Measurements from ENCODE around the gene KLHL14. TPM values are rescaled to one million over a fixed set of nuclear protein-coding genes. Genes with fewer than 3 reads are reported as not detected.
"Not testable (repeated sequence)": the region's sequence is repeated elsewhere in the genome, so short reads cannot be mapped to it uniquely, and the experiment has no call there.

The KLHL14 gene
- total RNA-seq, 2 experiments from 2014 or later: not detected

DNA sequence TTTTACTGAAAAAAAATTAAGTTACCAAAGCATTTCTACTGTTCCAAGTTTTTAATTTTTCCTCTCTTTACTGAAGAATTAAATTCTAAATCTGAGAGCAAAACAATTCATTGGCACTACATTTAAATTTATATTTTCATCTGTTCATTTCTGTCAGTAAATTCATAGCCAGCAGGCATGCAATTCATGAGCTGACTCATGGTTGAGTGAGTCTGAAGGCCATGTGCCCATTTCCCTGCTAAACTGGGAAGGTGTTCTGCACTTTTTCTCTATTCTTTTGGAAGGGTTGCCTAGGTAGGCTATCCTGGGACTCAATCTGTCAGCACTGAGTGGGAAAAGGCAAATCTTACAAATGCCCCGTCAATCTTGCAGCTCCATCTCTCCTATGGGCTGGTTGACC lies 88.7 kb downstream of the KLHL14 start:
- ATAC-seq (ENCODE audit: low read depth): no peak
- Mint-ChIP-seq H3K36me3 (no peaks in the 10 kb centered on the region), H3K27ac (no peak overlapping the region), H3K9me3 (no peaks in the 10 kb centered on the region), H3K4me3 (no peak overlapping the region), H3K4me1 (no peaks in the 10 kb centered on the region), H3K27me3 (peaks cover 3% of the 10 kb centered on the region)
- POLR2A ChIA-PET: no interaction called here
- DNase-seq: no peak

DNA sequence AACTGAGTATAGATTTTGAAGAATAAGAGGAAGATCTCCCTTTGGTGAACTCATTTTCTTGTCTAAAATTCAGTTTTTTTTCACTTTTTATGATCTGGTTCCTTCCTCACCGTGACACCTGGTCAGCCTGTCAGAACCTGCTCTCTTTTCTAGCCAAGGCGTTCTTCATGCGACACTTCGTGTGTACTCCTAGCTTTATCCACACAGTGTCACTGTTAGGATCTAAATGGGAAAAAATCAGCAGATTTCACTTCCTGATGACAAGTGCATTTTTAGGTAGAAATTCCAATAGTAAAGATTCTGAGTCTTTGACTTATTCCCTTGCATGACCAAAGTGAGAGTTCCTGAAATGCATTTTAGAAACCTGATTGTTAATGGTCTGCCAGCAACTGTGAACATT lies 89.8 kb downstream of the KLHL14 start:
- POLR2A ChIA-PET: no interaction called here
- Mint-ChIP-seq H3K4me1 (no peaks in the 10 kb centered on the region), H3K36me3 (no peaks in the 10 kb centered on the region), H3K27me3 (peaks cover 3% of the 10 kb centered on the region), H3K4me3 (no peak overlapping the region), H3K27ac (no peak overlapping the region), H3K9me3 (no peaks in the 10 kb centered on the region)
- DNase-seq (no peak), ATAC-seq (ENCODE audit: low read depth) (no peak)

DNA sequence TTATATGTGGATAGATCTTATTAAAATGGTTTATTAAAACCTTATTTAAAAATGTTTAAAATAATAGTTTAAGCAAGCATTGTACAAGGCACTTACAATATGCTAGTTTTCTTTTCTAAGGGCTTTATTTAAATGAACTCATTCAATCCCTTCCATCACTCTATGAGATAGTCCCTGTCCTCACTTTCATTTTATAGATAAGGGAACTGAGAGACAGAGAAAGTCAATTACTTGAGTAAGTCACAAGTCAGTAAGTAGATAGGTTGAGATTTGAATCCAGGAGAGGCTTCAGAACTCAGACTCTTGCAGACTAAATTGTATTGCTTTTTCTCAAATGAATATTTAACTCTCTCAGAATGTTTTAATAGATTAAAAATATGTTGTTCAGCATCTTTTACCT lies 95.2 kb downstream of the KLHL14 start:
- no peaks in the 10 kb centered on the region for H3K4me1 Mint-ChIP-seq
- no peaks in the 10 kb centered on the region for H3K9me3 Mint-ChIP-seq
- DNase-seq (no peak), ATAC-seq (ENCODE audit: low read depth) (no peak)
- H3K36me3 Mint-ChIP-seq: no peaks in the 10 kb centered on the region
- H3K4me3 Mint-ChIP-seq: no peak overlapping the region
- POLR2A ChIA-PET: no interaction called here
- H3K27me3 Mint-ChIP-seq: peaks cover 6% of the 10 kb centered on the region
- no peak overlapping the region for H3K27ac Mint-ChIP-seq

- Mint-ChIP-seq H3K36me3 (no peaks in the 10 kb centered on the region), H3K9me3 (no peaks in the 10 kb centered on the region), H3K4me1 (no peaks in the 10 kb centered on the region), H3K27ac (no peak overlapping the region), H3K27me3 (peaks cover 3% of the 10 kb centered on the region), H3K4me3 (no peak overlapping the region)
- ATAC-seq (ENCODE audit: low read depth) (no peak), DNase-seq (no peak)
- POLR2A ChIA-PET: no interaction called here
Observed at GRCh38 chr18:32674491-32674890, 98.3 kb downstream of the KLHL14 start.

GRCh38 chr18:32672398-32672797 lies 100.4 kb downstream of the KLHL14 start:
- Mint-ChIP-seq H3K36me3 (no peaks in the 10 kb centered on the region), H3K27me3 (peaks cover 3% of the 10 kb centered on the region), H3K9me3 (no peaks in the 10 kb centered on the region), H3K4me3 (no peak overlapping the region), H3K27ac (no peak overlapping the region), H3K4me1 (no peaks in the 10 kb centered on the region)
- DNase-seq: no peak
- ATAC-seq (ENCODE audit: low read depth): no peak
- POLR2A ChIA-PET: no interaction called here

- Mint-ChIP-seq H3K4me1 (no peaks in the 10 kb centered on the region), H3K27me3 (no peaks in the 10 kb centered on the region), H3K4me3 (no peak overlapping the region), H3K36me3 (no peaks in the 10 kb centered on the region), H3K27ac (no peak overlapping the region), H3K9me3 (no peaks in the 10 kb centered on the region)
- DNase-seq (no peak), ATAC-seq (ENCODE audit: low read depth) (no peak)
- POLR2A ChIA-PET: no interaction called here
Observed at GRCh38 chr18:32670727-32671126, 102.1 kb downstream of the KLHL14 start.

GRCh38 chr18:32669549-32670165 lies 103.2 kb downstream of the KLHL14 start:
- POLR2A ChIA-PET: no interaction called here

DNA sequence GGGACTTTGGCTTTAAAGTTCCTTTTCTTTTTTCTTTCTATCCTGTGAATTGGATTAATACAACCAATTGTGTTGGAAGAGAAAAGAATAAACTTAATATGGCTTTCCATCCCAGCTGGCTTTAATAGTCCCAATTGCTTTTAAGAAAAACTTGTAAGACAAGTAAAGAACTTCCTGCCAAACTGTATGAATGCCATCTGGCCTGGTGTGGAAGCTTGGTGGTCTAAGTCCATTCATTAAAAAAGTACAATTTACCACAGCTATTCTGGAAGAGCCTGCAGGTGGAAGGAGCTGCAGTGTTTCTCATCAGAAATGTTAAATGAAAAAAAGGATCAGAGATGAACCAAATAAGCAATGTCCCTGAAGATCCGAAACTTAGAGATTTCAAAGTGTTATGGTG lies 103.9 kb downstream of the KLHL14 start:
- Mint-ChIP-seq H3K36me3 (no peaks in the 10 kb centered on the region), H3K4me3 (no peak overlapping the region), H3K27ac (no peak overlapping the region), H3K4me1 (no peaks in the 10 kb centered on the region), H3K27me3 (no peaks in the 10 kb centered on the region), H3K9me3 (no peaks in the 10 kb centered on the region)
- no peak for DNase-seq
- POLR2A ChIA-PET: no interaction called here
- no peak for ATAC-seq (ENCODE audit: low read depth)

More at GRCh38 chr18:32669549-32670165, 103.2 kb downstream of the KLHL14 start:
- Mint-ChIP-seq H3K9me3 (no peaks in the 10 kb centered on the region), H3K36me3 (no peaks in the 10 kb centered on the region), H3K4me3 (no peak overlapping the region), H3K27me3 (no peaks in the 10 kb centered on the region), H3K27ac (no peak overlapping the region), H3K4me1 (no peaks in the 10 kb centered on the region)
- DNase-seq (no peak), ATAC-seq (ENCODE audit: low read depth) (no peak)

- DNase-seq (no peak), ATAC-seq (ENCODE audit: low read depth) (no peak)
- POLR2A ChIA-PET: no interaction called here
- Mint-ChIP-seq H3K27ac (no peak overlapping the region), H3K27me3 (no peaks in the 10 kb centered on the region), H3K4me1 (no peaks in the 10 kb centered on the region), H3K4me3 (no peak overlapping the region), H3K9me3 (no peaks in the 10 kb centered on the region), H3K36me3 (no peaks in the 10 kb centered on the region)
Observed at GRCh38 chr18:32661486-32662299, 111.1 kb downstream of the KLHL14 start.

GRCh38 chr18:32654507-32654906 lies 118.3 kb downstream of the KLHL14 start:
- H3K27ac Mint-ChIP-seq; H3K27me3 Mint-ChIP-seq; DNase-seq; H3K36me3 Mint-ChIP-seq; H3K9me3 Mint-ChIP-seq; H3K4me3 Mint-ChIP-seq; H3K4me1 Mint-ChIP-seq; ATAC-seq (ENCODE audit: low read depth); POLR2A ChIA-PET: not testable (repeated sequence)

GRCh38 chr18:32637659-32638058 lies 135.2 kb downstream of the KLHL14 start:
- H3K27me3 Mint-ChIP-seq; H3K27ac Mint-ChIP-seq; H3K4me1 Mint-ChIP-seq; H3K36me3 Mint-ChIP-seq; POLR2A ChIA-PET; ATAC-seq (ENCODE audit: low read depth); H3K4me3 Mint-ChIP-seq; DNase-seq; H3K9me3 Mint-ChIP-seq: not testable (repeated sequence)

DNA sequence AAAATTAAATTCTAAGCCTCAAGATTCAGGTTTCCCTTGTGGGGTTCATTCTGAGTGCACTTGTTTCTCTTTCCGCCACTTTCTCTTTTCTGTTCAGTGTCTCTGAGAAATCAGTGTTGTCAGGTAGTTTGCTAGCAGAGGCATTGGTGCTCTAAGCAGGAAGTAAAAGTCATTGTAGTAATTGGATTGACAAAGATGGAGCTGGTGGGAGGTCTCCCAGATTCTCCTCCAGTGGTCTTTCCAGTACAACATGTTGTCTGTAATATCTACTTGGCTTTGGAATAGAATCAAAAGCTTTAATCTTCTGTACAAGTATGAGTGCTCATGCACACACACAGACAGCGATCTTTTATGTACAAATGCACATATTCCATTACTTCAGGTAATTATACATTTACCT lies 135.6 kb downstream of the KLHL14 start:
- ATAC-seq (ENCODE audit: low read depth) (no peak), DNase-seq (no peak)
- Mint-ChIP-seq H3K36me3 (no peaks in the 10 kb centered on the region), H3K27ac (no peak overlapping the region), H3K4me3 (no peak overlapping the region), H3K27me3 (no peaks in the 10 kb centered on the region), H3K9me3 (no peaks in the 10 kb centered on the region), H3K4me1 (no peaks in the 10 kb centered on the region)
- POLR2A ChIA-PET: no interaction called here

GRCh38 chr18:32634876-32635431 lies 137.9 kb downstream of the KLHL14 start:
- no peak overlapping the region for H3K4me3 Mint-ChIP-seq
- no peaks in the 10 kb centered on the region for H3K4me1 Mint-ChIP-seq
- no peaks in the 10 kb centered on the region for H3K36me3 Mint-ChIP-seq
- DNase-seq: no peak
- ATAC-seq (ENCODE audit: low read depth): no peak
- H3K9me3 Mint-ChIP-seq: no peaks in the 10 kb centered on the region
- H3K27me3 Mint-ChIP-seq: no peaks in the 10 kb centered on the region
- H3K27ac Mint-ChIP-seq: no peak overlapping the region
- POLR2A ChIA-PET: no interaction called here

- Mint-ChIP-seq H3K9me3 (peaks cover 1% of the 10 kb centered on the region), H3K27me3 (no peaks in the 10 kb centered on the region), H3K4me3 (no peak overlapping the region), H3K4me1 (no peaks in the 10 kb centered on the region), H3K27ac (no peak overlapping the region), H3K36me3 (no peaks in the 10 kb centered on the region)
- POLR2A ChIA-PET: no interaction called here
- no peak for ATAC-seq (ENCODE audit: low read depth)
- DNase-seq: no peak
Observed at GRCh38 chr18:32629981-32630700, 142.7 kb downstream of the KLHL14 start.
